Osteoblast (primary cell): ENCODE data around the gene CLUH. TPM values are rescaled to one million over a fixed set of nuclear protein-coding genes. Genes with fewer than 3 reads are reported as not detected.
A peak's percentile ranks its signal among the peaks of the same experiment; 100 is the strongest.

Experiments used
- DNase-seq: peaks from one replicate; pipeline ENCODE4 v3.0.0; 2011; ENCODE audit warnings: low spot score, mixed read lengths; ENCODE audit not compliant: insufficient read length; ENCODE audit errors: missing footprints
- H2AFZ ChIP-seq: 2 replicates; pipeline ENCODE4 v1.6.0; 2011; ENCODE audit warnings: mild to moderate bottlenecking, low read length
- H3K27ac ChIP-seq: 2 replicates; pipeline ENCODE4 v1.5.1; 2011; ENCODE audit warnings: mild to moderate bottlenecking, low read depth, low read length, moderate library complexity
- H3K27me3 ChIP-seq: 2 replicates; pipeline ENCODE4 v1.6.0; 2012; ENCODE audit warnings: mild to moderate bottlenecking, control low read depth, inconsistent platforms, low read length, moderate library complexity; ENCODE audit not compliant: insufficient read depth
- H3K36me3 ChIP-seq: 2 replicates; pipeline ENCODE4 v1.5.1; 2011; ENCODE audit warnings: mild to moderate bottlenecking, low read length, control low read depth, moderate library complexity; ENCODE audit not compliant: insufficient read depth
- H3K4me1 ChIP-seq: 2 replicates; pipeline ENCODE4 v1.5.1; 2011; ENCODE audit warnings: mild to moderate bottlenecking, low read length, control low read depth, moderate library complexity; ENCODE audit not compliant: insufficient read depth
- H3K4me2 ChIP-seq: 2 replicates; pipeline ENCODE4 v1.6.0; 2011; ENCODE audit warnings: mild to moderate bottlenecking, low read length; ENCODE audit not compliant: insufficient read depth
- H3K4me3 ChIP-seq: fragments of 200-600 bp; sonication (generic); 3 replicates; pipeline ENCODE4 v1.5.1; 2012; ENCODE audit warnings: mild to moderate bottlenecking, low read length, inconsistent platforms; ENCODE audit not compliant: insufficient read depth
- H3K79me2 ChIP-seq: 2 replicates; pipeline ENCODE4 v1.6.0; 2012; ENCODE audit warnings: mild to moderate bottlenecking, low read length, control low read depth, inconsistent platforms; ENCODE audit not compliant: insufficient read depth
- H3K9me3 ChIP-seq: 2 replicates; pipeline ENCODE4 v1.5.1; 2011; ENCODE audit warnings: low read depth, low read length, control low read depth
- H4K20me1 ChIP-seq: 2 replicates; pipeline ENCODE4 v1.6.0; 2012; ENCODE audit warnings: mild to moderate bottlenecking, low read length, control low read depth; ENCODE audit not compliant: insufficient read depth
- total RNA-seq: library from RNA; depleted of rRNA; stranded (reverse); fragments of >200 nt; gene quantifications from 2 replicates; pipeline ENCODE4 v1.2.3, GENCODE V29; 2012
- TF ChIP-seq, protein P1 (sequence below): IDR thresholded peaks from 2 replicates; pipeline ENCODE4 v1.5.1; 2011; ENCODE audit warnings: mild to moderate bottlenecking, low read depth, low read length, moderate library complexity; ENCODE audit errors: extremely low read depth

The CLUH gene
- total RNA-seq, 1 donor: 41.6 TPM

DNA sequence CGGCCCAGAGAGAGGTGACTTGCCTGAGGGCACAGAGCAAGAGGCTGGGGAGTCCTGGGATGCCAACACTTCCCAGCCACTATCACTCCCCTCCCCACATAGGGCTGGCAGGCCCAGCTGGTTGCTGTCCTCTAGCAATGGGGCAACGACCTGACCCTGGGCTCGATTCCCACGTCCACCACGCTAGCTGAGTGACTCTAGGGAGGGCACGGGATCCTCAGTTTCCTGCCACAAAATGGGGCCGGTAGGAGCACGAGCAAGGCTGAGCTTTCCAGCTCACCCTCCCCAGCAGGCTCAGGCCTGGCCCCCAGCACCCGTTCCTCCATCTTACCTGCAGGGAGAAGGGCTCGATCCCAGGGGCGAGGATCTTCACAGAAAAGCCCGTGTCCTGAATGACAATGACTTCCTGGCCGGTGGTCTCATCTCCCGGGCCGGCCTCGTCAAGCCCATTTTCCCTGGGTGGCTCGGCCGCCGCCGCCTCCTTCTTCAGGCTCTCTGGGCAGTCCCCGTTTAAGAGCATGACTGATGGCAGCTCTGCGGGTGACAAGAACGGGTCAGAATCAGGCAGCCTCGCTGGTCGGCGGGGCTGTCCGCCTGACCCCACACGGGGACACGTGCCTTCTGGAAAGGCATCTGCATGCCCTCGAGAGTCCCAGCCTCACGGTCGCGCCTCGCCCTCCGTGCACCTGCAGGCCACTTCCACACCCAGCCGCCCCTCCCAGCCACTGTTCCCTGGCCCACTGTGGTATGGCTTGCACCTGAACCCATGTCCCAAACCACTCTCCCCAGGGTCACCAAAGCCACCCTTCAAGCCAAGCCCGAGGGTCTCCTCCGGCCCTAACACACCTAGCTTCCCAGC is 7.3 kb downstream of the CLUH start:
- H3K4me3 ChIP-seq: no peak overlapping the region
- no peak overlapping the region for H3K27ac ChIP-seq
- H3K4me2 ChIP-seq: no peak overlapping the region
- H3K36me3 ChIP-seq: peaks cover 16% of the 10 kb centered on the region
- H4K20me1 ChIP-seq: peaks cover 44% of the 10 kb centered on the region
- H3K79me2 ChIP-seq: peaks cover 56% of the 10 kb centered on the region
- H3K27me3 ChIP-seq: no peaks in the 10 kb centered on the region
- TF ChIP-seq, protein P1, sequence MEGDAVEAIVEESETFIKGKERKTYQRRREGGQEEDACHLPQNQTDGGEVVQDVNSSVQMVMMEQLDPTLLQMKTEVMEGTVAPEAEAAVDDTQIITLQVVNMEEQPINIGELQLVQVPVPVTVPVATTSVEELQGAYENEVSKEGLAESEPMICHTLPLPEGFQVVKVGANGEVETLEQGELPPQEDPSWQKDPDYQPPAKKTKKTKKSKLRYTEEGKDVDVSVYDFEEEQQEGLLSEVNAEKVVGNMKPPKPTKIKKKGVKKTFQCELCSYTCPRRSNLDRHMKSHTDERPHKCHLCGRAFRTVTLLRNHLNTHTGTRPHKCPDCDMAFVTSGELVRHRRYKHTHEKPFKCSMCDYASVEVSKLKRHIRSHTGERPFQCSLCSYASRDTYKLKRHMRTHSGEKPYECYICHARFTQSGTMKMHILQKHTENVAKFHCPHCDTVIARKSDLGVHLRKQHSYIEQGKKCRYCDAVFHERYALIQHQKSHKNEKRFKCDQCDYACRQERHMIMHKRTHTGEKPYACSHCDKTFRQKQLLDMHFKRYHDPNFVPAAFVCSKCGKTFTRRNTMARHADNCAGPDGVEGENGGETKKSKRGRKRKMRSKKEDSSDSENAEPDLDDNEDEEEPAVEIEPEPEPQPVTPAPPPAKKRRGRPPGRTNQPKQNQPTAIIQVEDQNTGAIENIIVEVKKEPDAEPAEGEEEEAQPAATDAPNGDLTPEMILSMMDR: no peak
- H3K9me3 ChIP-seq: no peaks in the 10 kb centered on the region
- peaks cover 24% of the 10 kb centered on the region for H3K4me1 ChIP-seq
- peak; percentile 56 for DNase-seq
- no peak overlapping the region for H2AFZ ChIP-seq

DNA sequence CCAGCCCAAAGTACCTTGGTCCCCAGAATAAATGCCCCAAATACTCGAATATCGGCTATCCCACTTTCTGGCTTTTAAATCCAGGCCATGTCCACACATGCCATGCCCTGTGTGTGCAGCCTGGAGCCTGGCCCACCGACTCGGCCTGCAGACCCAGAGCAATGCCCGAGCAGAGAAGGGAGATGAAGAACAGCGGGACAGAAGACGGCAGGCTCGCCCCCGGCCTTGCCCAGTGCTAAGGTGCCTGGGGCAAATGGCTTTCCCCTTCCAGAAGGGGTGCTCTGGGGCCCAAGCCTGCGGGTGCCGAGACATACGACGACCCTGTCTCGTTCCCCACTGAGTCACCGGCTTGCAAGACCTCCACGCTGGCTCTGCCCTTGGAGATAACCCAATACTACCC is 8.0 kb downstream of the CLUH start:
- Histone ChIP-seq H3K79me2 (peaks cover 49% of the 10 kb centered on the region), H3K36me3 (peaks cover 21% of the 10 kb centered on the region), H4K20me1 (peaks cover 37% of the 10 kb centered on the region), H3K4me3 (no peak overlapping the region), H3K27ac (no peak overlapping the region), H3K4me2 (no peak overlapping the region), H3K4me1 (peaks cover 19% of the 10 kb centered on the region), H3K9me3 (no peaks in the 10 kb centered on the region), H3K27me3 (no peaks in the 10 kb centered on the region), H2AFZ (no peak overlapping the region)
- TF ChIP-seq, protein P1: no peak
- no peak for DNase-seq

DNA sequence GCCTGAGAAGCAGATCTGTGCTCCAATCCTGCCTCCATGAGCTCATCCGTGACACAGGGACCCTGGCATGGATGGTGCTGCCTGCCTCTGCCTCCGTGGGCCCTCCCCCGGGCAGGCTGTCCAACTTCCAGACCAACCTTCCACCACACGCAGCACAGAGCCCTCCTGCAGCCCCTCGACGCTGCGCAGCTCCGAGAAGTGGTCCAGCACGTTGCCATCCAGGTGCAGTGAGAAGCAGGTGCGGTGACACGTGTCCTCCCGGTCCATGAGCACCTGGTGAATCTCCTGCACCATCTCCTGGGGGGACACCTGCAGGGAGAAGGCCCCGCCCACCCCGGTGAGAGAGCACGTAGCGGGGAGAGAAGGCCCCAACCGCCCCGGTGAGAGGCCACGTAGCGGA is 8.4 kb downstream of the CLUH start:
- Histone ChIP-seq H3K4me3 (no peak overlapping the region), H3K27ac (no peak overlapping the region), H2AFZ (no peak overlapping the region), H3K9me3 (no peaks in the 10 kb centered on the region), H3K79me2 (peaks cover 45% of the 10 kb centered on the region), H3K4me1 (peaks cover 14% of the 10 kb centered on the region), H4K20me1 (peaks cover 35% of the 10 kb centered on the region), H3K4me2 (no peak overlapping the region), H3K36me3 (peaks cover 26% of the 10 kb centered on the region), H3K27me3 (no peaks in the 10 kb centered on the region)
- peak; percentile 67 for DNase-seq
- TF ChIP-seq, protein P1: no peak

DNA sequence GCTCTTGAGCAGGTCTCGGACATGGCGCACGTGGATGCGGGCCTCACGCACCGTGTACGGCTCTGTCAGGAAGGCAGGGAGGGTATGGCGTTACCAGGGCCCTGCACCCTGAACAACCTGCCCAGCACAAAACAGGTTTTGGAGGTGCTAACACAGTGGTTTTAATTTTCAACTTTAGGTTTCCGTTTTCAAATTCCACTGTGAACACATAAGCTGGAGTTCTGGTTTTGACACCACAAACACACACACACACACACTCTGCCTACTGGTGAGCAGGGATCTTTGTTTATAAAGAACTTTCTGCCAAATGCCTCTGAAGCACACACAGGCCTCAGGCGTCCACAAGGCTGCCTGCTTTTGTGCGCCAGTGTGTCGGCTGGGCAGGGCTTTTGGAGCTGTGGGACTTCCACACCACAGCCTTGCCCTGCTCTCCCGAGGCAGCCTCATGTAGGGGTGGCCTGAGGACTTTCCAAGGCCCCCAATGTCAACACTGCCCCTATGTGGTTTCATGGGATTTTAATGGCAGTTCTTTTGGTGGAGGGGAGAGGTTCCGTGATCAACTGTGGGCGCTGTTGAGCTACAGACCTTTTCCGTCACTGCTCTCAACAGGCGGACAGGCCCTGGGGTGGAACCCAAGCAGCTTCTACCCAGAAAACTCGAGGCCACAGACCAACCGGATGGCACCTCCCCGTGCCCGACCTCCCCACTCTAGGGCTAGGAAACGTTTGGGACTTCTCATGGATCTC is 9.4 kb downstream of the CLUH start:
- no peak overlapping the region for H2AFZ ChIP-seq
- H3K27me3 ChIP-seq: no peaks in the 10 kb centered on the region
- H3K27ac ChIP-seq: no peak overlapping the region
- peaks cover 35% of the 10 kb centered on the region for H3K79me2 ChIP-seq
- TF ChIP-seq, protein P1: no peak
- peak; percentile 74 for DNase-seq
- no peaks in the 10 kb centered on the region for H3K9me3 ChIP-seq
- H3K4me3 ChIP-seq: no peak overlapping the region
- peaks cover 34% of the 10 kb centered on the region for H3K36me3 ChIP-seq
- peaks cover 32% of the 10 kb centered on the region for H4K20me1 ChIP-seq
- H3K4me1 ChIP-seq: peaks cover 5% of the 10 kb centered on the region
- H3K4me2 ChIP-seq: no peak overlapping the region
